MG63 (cell line): ENCODE results near the gene WIPF1. TPM values are rescaled to one million over a fixed set of nuclear protein-coding genes. Genes with fewer than 3 reads are reported as not detected.
A peak's percentile ranks its signal among the peaks of the same experiment; 100 is the strongest.

Experiments used
- DNase-seq: peaks from one replicate; pipeline ENCODE4 v3.0.0-alpha.2; 2020
- H3K27me3 ChIP-seq: fragments of 250-450 bp; sonication (Bioruptor Pico); 2 replicates; pipeline ENCODE4 v1.5.1; 2020; ENCODE audit warnings: mild to moderate bottlenecking, moderate library complexity
- H3K36me3 ChIP-seq: fragments of 250-450 bp; sonication (Bioruptor Pico); 2 replicates; pipeline ENCODE4 v1.5.1; 2020; ENCODE audit warnings: mild to moderate bottlenecking, moderate library complexity
- H3K4me3 ChIP-seq: fragments of 250-450 bp; sonication (Bioruptor Pico); 2 replicates; pipeline ENCODE4 v1.5.1; 2020; ENCODE audit warnings: mild to moderate bottlenecking, moderate library complexity
- H3K9me3 ChIP-seq: fragments of 250-450 bp; sonication (Bioruptor Pico); 2 replicates; pipeline ENCODE4 v1.5.1; 2020; ENCODE audit warnings: mild to moderate bottlenecking, moderate library complexity
- total RNA-seq: library from RNA; depleted of rRNA; stranded (reverse); fragments of >200 nt; shearing (Covaris generic); gene quantifications from 2 replicates; pipeline ENCODE4 v1.2.3, GENCODE V29; 2014; ENCODE audit warnings: low replicate concordance

The WIPF1 gene
- total RNA-seq, 1 experiment from 2014 or later, result 4.3 TPM

DNA sequence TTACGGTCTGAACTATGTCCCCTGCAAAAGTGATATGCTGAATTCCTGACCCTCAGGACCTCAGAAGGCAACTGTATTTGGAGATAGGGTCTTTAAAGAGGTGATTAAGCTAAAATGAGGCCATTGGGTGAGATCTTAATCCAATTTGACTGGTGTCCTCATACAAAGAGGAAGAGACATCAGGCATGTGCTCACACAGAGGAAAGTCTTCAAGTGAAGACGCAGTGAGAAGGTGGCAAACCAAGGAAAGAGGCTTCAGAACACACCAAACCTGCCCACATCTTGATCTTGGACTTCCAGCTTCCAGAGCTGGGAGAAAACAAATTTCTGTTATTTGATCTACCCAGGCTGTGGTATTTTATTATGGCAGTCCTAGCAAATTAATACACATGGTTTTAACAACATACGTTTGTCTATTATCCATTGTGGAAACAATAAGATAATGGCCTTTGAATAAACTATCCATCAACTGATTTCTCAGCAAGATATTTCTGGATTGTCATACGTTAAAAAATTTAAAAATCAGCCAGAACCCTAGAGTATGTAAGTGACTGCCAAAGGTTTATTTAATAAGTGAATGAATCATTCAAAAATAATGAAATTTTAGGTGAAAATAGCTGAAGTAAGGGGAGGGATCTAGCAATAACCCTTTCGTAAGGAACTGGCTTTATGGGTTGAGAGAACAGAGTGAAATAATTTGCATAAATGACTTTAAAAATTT, 6.5 kb downstream of the WIPF1 start:
- DNase-seq, result no peak
- H3K27me3 ChIP-seq, result no peaks in the 10 kb centered on the region
- H3K36me3 ChIP-seq, result peaks cover 7% of the 10 kb centered on the region; the same call in 1 of the 2 replicates
- H3K9me3 ChIP-seq, result no peaks in the 10 kb centered on the region
- no peak overlapping the region for H3K4me3 ChIP-seq

DNA sequence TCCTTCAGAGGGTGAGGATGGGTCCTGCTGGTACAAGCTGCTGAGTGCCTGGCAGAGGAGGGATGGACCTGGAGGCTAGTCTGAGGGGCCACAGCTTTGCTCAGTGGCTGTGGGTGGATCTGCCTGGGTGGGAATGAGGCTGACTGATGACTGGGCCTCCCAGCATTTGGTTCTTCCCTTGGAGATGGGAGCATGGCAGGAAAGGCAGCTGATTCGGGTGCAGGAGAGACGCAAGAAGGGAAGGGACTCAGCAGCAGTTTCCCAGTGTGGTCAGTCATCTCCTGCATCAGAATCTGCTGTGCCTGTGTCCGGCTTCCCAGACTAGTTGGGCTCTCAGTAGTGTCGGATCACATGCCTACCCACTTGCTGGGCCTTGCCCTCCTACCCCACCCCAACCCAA, 7.3 kb downstream of the WIPF1 start:
- Histone ChIP-seq H3K27me3 (no peaks in the 10 kb centered on the region), H3K9me3 (no peaks in the 10 kb centered on the region), H3K36me3 (peaks cover 7% of the 10 kb centered on the region; the same call in 1 of the 2 replicates), H3K4me3 (no peak overlapping the region)
- DNase-seq, result no peak

DNA sequence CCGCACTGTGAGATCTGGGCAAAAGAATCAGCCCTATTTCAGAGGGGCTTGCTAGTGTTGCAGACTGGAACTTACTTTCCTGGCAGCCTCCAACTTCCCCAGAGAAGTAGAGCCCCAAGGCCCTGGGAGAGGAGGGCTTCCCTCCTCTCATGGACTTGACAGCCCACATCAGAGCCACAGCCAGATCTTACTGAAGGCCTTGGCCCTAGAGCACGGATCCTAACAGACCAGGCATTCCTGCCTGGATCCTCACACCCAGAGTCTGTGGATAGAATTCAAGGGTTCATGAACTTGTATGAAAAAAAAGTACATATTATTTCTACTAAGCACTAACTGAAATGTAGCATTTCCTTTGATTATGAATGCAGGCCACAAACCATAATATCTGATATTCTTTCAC, 8.3 kb downstream of the WIPF1 start:
- DNase-seq, result no peak

DNA sequence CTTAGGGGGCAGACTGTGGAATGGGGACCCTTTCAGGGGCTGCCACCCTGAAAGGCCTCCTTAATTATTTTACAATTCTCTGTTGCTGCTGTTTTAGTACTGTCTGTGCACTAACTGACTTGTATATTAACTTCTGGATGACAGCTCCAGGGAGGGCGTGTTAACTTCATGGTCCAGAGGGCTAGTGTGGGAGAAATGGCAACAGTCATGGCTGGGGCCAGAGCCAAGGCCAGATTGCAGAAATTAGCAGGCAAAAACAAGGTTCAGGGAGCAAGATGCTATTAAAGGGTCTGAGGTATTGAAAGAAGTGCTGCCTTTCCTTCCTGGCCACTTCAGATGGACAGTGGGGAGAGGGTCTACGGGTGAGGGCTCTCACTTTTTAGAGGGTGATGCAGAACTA, 9.1 kb downstream of the WIPF1 start:
- H3K4me3 ChIP-seq, result no peak overlapping the region
- H3K27me3 ChIP-seq, result no peaks in the 10 kb centered on the region
- DNase-seq, result no peak
- no peaks in the 10 kb centered on the region for H3K9me3 ChIP-seq
- peaks cover 7% of the 10 kb centered on the region for H3K36me3 ChIP-seq

More for the DNA sequence above, 8.3 kb downstream of the WIPF1 start:
- Histone ChIP-seq H3K4me3 (no peak overlapping the region), H3K9me3 (no peaks in the 10 kb centered on the region), H3K36me3 (peaks cover 7% of the 10 kb centered on the region), H3K27me3 (no peaks in the 10 kb centered on the region)

DNA sequence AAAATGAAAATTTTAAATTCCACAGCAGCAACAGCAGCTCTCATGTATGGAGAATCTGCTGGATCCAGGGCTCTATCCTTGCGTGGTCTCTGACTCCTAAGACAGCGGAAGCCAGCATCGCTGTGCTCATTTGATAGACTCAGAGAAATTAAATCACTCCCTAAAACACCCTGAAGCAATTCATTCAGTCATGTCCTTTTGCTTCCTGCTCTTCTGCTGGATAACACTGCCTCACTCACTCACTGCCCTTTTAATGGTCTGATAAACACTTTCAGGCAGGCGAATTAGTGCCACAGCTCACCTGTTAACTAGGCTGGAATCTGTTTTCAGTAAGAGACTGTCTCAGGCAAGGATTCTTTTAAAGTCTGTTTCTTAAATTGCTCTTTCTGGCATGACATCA, 10.0 kb downstream of the WIPF1 start:
- H3K36me3 ChIP-seq, result peaks cover 7% of the 10 kb centered on the region
- H3K4me3 ChIP-seq, result no peak overlapping the region
- DNase-seq, result no peak
- no peaks in the 10 kb centered on the region for H3K9me3 ChIP-seq
- H3K27me3 ChIP-seq, result no peaks in the 10 kb centered on the region

DNA sequence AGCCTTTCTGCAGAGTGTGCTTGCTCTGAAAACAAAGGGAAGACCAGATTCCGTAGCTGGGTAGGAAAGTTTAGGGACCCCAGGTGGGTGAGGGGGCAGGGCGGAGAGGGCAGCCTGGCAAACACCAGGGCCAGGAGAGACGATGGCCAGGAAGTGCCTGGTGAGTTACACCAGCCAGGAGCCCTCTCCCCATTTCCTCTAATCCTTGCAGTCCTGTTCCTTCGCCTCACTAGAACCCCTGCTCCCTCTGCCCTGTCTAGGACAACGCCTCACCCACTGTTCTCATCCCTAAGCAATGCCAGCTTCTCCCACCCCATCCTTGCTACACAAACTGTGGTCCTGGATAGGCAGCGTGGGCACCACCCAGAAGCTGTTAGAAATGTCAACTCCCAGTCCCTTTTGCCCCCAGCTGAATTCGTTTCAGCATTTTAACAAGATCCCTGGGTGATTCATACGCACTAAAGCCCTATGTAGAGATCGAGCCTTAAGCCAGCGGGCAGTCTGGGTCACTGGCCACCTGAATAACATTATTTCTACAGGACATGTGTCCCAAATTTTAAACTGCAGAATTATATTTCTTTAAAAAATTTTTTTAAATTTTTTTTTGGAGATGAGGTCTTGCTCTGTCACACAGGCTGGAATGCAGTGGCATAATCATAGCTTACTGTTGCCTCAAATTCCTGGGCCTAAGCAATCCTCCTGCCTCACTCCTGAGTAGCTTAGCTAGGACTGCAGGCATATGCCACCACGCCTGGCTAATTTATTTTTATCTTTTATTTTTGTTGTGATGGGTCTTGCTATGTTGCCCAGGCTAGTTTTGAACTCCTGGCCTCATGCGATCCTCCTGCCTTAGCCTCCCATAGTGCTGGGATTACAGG, 10.9 kb downstream of the WIPF1 start:
- Histone ChIP-seq H3K9me3 (no peaks in the 10 kb centered on the region), H3K4me3 (no peak overlapping the region), H3K27me3 (no peaks in the 10 kb centered on the region), H3K36me3 (peaks cover 7% of the 10 kb centered on the region)
- no peak for DNase-seq

DNA sequence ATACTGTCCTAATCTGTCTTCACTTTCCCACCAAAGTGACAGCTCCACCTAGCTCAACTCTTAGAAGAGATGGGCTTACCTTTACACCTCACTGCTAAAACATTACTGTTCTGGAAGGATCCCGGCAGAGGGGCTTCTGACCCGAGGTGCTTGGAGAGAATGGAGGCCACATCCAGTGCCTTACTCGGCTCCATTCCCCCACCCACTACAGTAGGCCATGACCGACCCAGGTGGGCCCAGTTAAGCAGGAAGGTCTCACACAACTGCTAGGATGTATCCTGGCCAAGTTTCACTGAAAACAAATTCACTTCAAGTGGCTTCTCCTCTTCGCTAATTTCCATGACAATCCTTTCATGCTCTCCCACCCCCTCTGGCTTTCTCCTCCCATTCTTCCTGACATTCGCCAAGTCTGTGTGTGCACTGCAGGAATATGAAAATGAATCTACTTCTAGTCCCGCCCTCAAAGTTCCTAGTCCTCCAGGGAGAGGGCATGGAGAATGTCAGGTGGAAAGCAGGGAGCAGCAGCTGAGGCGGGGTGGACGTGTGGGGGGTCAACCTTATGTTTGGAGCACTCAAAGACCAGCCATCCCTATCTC, 11.8 kb downstream of the WIPF1 start:
- no peaks in the 10 kb centered on the region for H3K27me3 ChIP-seq
- no peak overlapping the region for H3K4me3 ChIP-seq
- H3K36me3 ChIP-seq, result peaks cover 7% of the 10 kb centered on the region
- H3K9me3 ChIP-seq, result no peaks in the 10 kb centered on the region
- no peak for DNase-seq

DNA sequence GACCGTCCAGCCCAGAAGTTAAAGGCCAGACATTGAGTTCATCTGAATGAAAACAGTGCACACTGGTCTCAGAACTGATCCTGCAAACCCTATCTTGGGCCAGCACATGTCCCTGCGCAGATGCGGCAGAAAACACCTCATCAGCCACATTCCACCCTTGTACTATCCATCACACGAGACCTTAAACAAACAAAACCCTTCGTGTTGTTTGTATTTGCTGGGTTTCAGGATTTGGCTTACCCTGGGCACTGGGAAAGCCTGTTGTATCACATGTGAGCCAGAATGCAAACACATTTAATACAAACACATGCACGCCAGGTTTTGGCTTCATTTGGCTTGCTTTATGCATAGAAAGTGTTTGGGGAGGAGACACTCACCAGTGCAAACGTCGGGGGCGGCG, 12.5 kb downstream of the WIPF1 start:
- H3K4me3 ChIP-seq, result no peak overlapping the region
- H3K36me3 ChIP-seq, result peaks cover 5% of the 10 kb centered on the region
- no peak for DNase-seq
- H3K27me3 ChIP-seq, result no peaks in the 10 kb centered on the region
- no peaks in the 10 kb centered on the region for H3K9me3 ChIP-seq

DNA sequence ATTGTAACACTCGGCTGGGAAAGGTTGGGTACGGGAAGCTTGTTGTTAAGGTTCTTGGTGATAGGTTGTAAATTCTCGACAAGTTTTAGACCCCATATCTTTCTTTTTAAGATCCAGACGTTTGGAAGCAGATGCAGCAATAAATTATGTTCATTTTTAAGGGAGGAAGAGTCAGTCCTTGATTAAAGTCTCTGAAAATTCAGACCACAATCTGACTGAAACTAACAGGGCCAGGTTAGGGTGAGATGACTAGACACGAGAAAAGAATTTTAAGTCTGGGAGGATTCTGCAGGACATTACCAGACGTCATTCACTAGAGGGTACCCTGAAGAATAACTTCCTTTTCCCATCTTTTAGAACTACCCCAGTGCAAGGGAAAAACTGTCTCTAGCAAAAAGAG, 16.1 kb downstream of the WIPF1 start:
- Histone ChIP-seq H3K4me3 (no peak overlapping the region), H3K9me3 (no peaks in the 10 kb centered on the region), H3K27me3 (no peaks in the 10 kb centered on the region), H3K36me3 (no peaks in the 10 kb centered on the region; the same call in none of the 2 replicates)
- no peak for DNase-seq

DNA sequence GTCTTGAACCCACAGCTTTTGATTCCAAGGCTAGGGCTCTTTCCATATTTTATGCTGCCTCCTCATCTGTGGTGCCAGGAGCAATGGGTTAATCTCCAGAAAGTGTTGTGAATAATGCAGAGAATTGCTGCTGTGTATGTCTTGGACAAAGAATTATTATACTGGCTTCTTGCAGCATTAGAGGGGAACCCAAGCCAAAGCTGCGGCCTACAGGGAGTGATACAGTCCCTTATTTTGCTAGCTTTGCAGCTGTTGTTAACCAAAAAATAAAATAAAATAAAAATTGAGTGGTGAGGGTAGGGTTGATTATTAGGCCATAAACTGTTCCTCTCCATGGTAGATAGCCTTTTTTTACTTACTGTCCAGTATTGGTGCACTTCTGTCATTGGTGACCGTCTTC, 16.7 kb downstream of the WIPF1 start:
- DNase-seq, result no peak
- Histone ChIP-seq H3K27me3 (no peaks in the 10 kb centered on the region), H3K4me3 (no peak overlapping the region), H3K36me3 (no peaks in the 10 kb centered on the region; the same call in none of the 2 replicates), H3K9me3 (no peaks in the 10 kb centered on the region)

DNA sequence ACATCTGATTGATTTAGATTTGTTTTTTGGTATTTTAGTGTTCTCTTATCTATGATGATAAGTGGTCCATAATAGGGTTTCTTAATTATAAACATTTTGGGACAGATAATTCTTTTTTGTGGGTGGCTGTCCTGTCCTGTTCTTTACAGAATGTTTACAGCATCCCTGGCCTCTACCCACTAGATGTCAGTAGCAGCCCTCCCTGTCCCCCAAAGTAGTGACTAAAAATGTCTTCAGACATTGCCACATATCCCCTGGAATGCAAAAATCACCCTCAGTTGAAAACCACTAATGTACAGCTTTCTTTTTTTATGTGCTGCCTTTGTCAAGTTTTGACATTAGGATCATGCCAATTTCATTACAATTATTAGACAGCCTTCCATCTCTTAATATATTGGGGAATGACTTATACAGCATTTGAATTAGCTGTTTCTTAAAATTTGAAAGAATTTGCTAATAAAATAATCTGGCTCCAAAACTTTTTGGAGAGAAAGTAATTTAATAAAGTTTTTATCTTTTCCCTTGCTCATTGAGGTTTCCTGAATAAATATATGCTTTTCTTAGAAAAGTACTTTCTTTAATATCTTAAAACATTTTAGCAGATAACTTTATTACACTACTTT, 19.5 kb downstream of the WIPF1 start:
- DNase-seq, result peak; percentile 37
- H3K36me3 ChIP-seq, result no peaks in the 10 kb centered on the region; the same call in 1 of the 2 replicates

DNA sequence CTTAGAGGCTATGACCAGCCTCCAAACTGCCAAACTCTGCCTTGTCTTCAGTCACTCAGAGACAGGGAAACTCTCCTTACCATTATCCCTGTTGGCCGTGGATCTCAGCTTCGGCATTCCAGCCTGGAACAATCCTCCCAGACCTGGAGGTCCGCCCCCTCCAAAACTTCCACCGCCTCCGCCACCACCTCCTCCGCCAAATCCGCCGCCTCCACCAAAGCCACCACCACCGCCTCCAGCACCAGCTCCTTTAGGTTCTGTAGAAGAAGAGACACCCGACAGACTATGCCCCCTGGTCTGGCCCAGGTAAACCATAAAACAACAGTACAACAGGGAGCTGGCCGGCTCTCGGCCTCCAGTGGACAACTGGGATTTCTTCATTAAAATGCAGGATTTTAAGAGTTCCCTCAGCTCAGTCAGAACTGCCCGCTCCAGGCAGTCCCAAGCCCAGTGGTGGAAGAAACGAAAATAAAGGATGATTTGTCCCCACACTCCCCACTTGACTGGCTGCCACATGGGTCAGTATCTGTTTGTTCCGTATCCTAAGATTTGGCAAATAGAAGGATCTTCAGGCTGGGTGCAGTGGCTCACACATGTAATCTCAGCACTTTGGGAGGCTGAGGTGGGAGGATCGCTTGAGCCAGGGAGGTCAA, 22.4 kb downstream of the WIPF1 start:
- H3K9me3 ChIP-seq, result no peaks in the 10 kb centered on the region

More for the DNA sequence above, 19.5 kb downstream of the WIPF1 start:
- H3K4me3 ChIP-seq, result no peak overlapping the region
- no peaks in the 10 kb centered on the region for H3K27me3 ChIP-seq
- H3K9me3 ChIP-seq, result no peaks in the 10 kb centered on the region

DNA sequence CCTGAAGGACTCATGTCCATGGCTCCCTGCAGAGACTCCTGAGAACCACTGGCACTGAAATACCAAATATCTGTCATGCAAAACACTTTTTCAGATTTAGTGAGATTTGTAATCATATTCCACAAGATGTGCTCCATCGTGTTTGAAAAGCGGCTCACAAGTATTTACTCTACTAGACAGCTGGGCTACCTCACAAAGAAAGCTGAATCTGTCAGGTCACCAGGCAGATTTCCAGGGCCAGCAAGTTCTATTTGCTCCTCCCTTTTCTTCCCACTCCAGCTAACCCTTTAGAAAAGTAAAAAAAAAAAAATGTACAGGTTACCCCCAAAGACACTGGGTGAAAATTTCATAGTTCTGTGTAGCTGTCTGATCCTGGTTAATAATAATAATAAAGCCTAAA, 22.9 kb downstream of the WIPF1 start:
- no peak for DNase-seq
- H3K27me3 ChIP-seq, result no peaks in the 10 kb centered on the region
- no peaks in the 10 kb centered on the region for H3K9me3 ChIP-seq
- H3K36me3 ChIP-seq, result peaks cover 7% of the 10 kb centered on the region
- H3K4me3 ChIP-seq, result no peak overlapping the region

More for the DNA sequence above, 22.4 kb downstream of the WIPF1 start:
- DNase-seq, result no peak
- no peaks in the 10 kb centered on the region for H3K27me3 ChIP-seq
- peaks cover 4% of the 10 kb centered on the region for H3K36me3 ChIP-seq
- no peak overlapping the region for H3K4me3 ChIP-seq

DNA sequence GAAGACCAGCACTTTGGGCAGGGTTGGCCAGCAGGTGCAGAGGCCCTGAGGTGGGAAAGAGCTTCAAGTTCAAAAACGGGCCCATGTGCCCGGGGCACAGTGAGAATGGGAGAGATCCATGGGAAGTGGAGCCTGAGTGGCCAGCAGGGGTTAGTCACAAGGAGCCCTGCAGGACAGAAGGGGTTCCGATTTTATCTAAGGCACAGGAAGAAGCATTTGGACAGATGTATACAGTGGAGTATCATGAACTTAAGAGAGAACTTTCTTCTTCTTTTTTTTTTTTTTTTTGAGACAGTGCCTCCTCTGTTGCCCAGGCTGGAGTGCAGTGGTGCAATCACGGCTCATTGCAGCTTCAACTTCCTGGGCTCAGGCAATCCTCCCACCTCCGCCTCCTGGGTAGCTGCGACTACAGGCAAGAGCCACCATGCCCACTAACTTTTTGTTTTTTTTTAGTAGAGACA, 24.0 kb downstream of the WIPF1 start:
- no peak for DNase-seq
- H3K36me3 ChIP-seq, result peaks cover 7% of the 10 kb centered on the region
- no peaks in the 10 kb centered on the region for H3K27me3 ChIP-seq
- no peak overlapping the region for H3K4me3 ChIP-seq
- H3K9me3 ChIP-seq, result no peaks in the 10 kb centered on the region

DNA sequence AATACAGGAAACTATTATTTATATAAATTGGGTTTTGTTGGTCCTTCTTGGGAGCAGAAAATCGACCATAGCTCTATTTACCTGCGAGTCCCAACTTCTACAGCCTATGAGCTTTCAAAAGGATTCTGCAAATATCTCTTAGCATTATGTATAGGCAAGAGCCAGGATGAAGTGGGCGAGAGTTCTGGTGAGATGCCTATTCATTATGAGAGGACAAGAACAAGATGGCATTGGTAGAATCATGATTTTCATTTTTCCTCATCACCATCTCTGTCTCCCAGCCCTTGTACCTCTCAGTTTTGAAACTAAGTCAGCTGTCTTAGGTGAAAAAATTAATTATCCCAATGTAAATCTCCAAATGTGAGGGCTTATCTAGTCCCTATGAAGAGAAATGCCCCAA, 25.0 kb downstream of the WIPF1 start:
- Histone ChIP-seq H3K9me3 (no peaks in the 10 kb centered on the region), H3K27me3 (no peaks in the 10 kb centered on the region), H3K36me3 (peaks cover 9% of the 10 kb centered on the region), H3K4me3 (no peak overlapping the region)
- DNase-seq, result no peak

DNA sequence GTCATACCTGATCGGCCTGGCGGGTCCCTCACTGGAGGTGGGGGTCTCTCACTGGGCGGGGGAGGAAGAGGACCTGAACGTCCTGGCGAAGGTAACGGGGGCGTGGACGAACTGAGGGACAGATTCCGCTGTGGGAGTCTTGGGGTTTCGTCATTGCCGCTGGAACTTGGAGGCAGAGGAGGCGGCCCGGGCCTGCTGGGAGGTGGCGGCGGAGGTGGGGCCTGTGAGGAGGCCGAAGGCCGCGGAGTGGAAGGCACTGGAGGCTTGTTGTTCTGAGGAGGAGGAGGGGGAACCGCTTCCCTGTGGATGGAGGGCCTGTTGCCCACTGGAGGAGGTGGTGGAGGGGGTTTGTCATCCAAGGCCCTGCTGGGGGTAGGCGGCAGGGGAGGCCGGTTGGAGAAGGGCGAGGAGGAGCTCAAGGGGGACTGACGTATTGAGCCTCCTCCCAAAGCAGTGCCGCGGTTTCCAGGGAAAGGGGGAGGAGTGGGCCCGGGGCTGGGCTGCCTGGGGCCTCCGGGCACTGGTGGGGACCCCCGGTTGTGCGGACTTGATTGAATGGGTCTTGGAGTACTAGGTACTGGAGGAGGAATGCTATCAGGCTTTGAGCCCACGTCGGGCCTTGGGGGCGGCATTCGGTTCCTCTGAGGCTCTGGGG, 25.8 kb downstream of the WIPF1 start:
- Histone ChIP-seq H3K27me3 (no peaks in the 10 kb centered on the region), H3K9me3 (no peaks in the 10 kb centered on the region), H3K36me3 (peaks cover 13% of the 10 kb centered on the region), H3K4me3 (no peak overlapping the region)
- no peak for DNase-seq
